GM12864 (cell line): Measurements from ENCODE around the gene LRRC74A.

Experiments
- DNase-seq: peaks from one replicate; pipeline ENCODE4 v3.0.0-alpha.2; 2011; ENCODE audit warnings: low read depth
- H3K4me3 ChIP-seq: 2 replicates; pipeline ENCODE4 v1.5.1; 2011; ENCODE audit warnings: mild to moderate bottlenecking, low read depth, low read length, control low read depth
- TF ChIP-seq, protein P1 (sequence below): IDR thresholded peaks from 2 replicates; pipeline ENCODE4 v1.5.1; 2011; ENCODE audit warnings: low read depth, mild to moderate bottlenecking, moderate library complexity, low read length, control low read depth, inconsistent platforms; ENCODE audit errors: missing control alignments

LRRC74A gene

DNA sequence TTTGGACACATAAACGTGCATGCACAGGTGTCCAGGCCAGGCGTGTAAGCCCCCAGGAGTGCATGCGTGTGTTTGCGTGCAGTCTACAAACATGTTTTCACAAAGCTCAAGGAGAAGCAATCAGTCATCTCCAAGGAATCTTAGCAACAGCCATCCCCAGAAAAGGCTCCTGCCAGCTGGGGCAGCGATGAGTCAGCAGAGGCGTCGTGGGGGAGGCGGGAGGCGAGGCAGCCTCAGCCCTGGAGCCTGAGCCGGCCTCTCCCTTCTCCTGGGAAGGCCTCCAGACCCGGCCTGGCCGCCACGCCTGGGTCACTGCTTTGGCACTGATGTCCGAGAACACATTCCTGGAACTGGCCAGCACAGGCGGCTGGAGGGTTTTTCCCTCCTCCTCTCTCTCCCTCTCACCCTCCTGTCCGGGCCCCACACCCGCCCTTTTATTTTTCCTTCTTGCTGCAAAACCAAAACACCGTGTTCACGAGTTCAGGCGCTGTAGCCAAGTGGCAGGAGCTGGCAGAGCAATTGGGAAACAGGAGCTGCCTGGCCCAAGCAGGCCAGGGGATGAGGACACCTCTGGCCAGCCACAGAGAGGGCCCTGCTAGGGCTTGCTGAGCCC is 92.7 kb downstream of the LRRC74A start:
- no peak overlapping the region for H3K4me3 ChIP-seq
- no peak for DNase-seq

More for the DNA sequence above, 92.7 kb downstream of the LRRC74A start:
- TF ChIP-seq, protein P1, sequence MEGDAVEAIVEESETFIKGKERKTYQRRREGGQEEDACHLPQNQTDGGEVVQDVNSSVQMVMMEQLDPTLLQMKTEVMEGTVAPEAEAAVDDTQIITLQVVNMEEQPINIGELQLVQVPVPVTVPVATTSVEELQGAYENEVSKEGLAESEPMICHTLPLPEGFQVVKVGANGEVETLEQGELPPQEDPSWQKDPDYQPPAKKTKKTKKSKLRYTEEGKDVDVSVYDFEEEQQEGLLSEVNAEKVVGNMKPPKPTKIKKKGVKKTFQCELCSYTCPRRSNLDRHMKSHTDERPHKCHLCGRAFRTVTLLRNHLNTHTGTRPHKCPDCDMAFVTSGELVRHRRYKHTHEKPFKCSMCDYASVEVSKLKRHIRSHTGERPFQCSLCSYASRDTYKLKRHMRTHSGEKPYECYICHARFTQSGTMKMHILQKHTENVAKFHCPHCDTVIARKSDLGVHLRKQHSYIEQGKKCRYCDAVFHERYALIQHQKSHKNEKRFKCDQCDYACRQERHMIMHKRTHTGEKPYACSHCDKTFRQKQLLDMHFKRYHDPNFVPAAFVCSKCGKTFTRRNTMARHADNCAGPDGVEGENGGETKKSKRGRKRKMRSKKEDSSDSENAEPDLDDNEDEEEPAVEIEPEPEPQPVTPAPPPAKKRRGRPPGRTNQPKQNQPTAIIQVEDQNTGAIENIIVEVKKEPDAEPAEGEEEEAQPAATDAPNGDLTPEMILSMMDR = no peak
